Endodermal cell (in vitro differentiated cells): Measurements from ENCODE around the gene LMNA. TPM values are rescaled to one million over a fixed set of nuclear protein-coding genes. Genes with fewer than 3 reads are reported as not detected.
"Not testable (repeated sequence)": the region's sequence is repeated elsewhere in the genome, so short reads cannot be mapped to it uniquely, and the experiment has no call there.

Experiments
- DNase-seq: peaks from one replicate; pipeline ENCODE4 v3.0.0-alpha.2; 2017
- H3K27ac ChIP-seq: 2 replicates; pipeline ENCODE4 v1.5.1; 2013; ENCODE audit warnings: mild to moderate bottlenecking, low read depth, low read length, moderate library complexity
- H3K27me3 ChIP-seq: 2 replicates; pipeline ENCODE4 v1.6.1; 2013; ENCODE audit warnings: mild to moderate bottlenecking, low read length, moderate library complexity; ENCODE audit not compliant: insufficient read depth, control insufficient read depth, poor library complexity, severe bottlenecking
- H3K36me3 ChIP-seq: 2 replicates; pipeline ENCODE4 v1.7.0; 2013; ENCODE audit warnings: mild to moderate bottlenecking, low read length, moderate library complexity; ENCODE audit not compliant: control insufficient read depth, insufficient read depth
- H3K4me1 ChIP-seq: one replicate; pipeline ENCODE4 v1.7.0; 2013; ENCODE audit warnings: low read length; ENCODE audit not compliant: control insufficient read depth, insufficient read depth
- H3K4me3 ChIP-seq: 2 replicates; pipeline ENCODE4 v1.5.1; 2013; ENCODE audit warnings: mild to moderate bottlenecking, low read length, moderate library complexity
- H3K9ac ChIP-seq: 2 replicates; pipeline ENCODE4 v1.6.1; 2013; ENCODE audit warnings: mild to moderate bottlenecking, low read length, moderate library complexity; ENCODE audit not compliant: poor library complexity, severe bottlenecking; ENCODE audit errors: extremely low read depth
- H3K9me3 ChIP-seq: 2 replicates; pipeline ENCODE4 v1.6.1; 2013; ENCODE audit warnings: mild to moderate bottlenecking, low read length, moderate library complexity; ENCODE audit not compliant: control insufficient read depth
- H3K27ac Mint-ChIP-seq: 2 replicates; pipeline ENCODE4 v1.8.0; 2020; ENCODE audit warnings: mixed read lengths
- H3K27me3 Mint-ChIP-seq: 2 replicates; pipeline ENCODE4 v1.8.0; 2021; ENCODE audit warnings: mild to moderate bottlenecking, mixed read lengths; ENCODE audit not compliant: insufficient read depth
- H3K36me3 Mint-ChIP-seq: 2 replicates; pipeline ENCODE4 v1.8.0; 2020; ENCODE audit warnings: low read depth, mixed read lengths
- H3K4me1 Mint-ChIP-seq: 2 replicates; pipeline ENCODE4 v1.8.0; 2020; ENCODE audit warnings: mixed read lengths
- H3K4me3 Mint-ChIP-seq: 2 replicates; pipeline ENCODE4 v1.8.0; 2020; ENCODE audit warnings: mild to moderate bottlenecking, moderate library complexity, mixed read lengths
- H3K9me3 Mint-ChIP-seq: 2 replicates; pipeline ENCODE4 v1.8.0; 2020; ENCODE audit warnings: mild to moderate bottlenecking, mixed read lengths
- WGBS, 2 experiments: methylation state at CpG; one replicate each; pipeline versions ENCODE4 v1.1.5 to v1.1.7; 2013; ENCODE audit warnings: missing lambda C conversion rate in 2 of 2, mixed read lengths in 1 of 2; ENCODE audit not compliant: insufficient coverage in 1 of 2, insufficient read length in 1 of 2; 5-methylcytosine and 5-hydroxymethylcytosine counted together
- total RNA-seq, 2 donors: library from RNA; stranded (reverse); fragmentation: NEBNext Ultra II Directional in 1 of 2; extraction: Animal tissue kit (Norgen Biotek cat#: 25700) in 1 of 2; gene quantifications; 2 replicates in 1 of 2; 3 replicates in 1 of 2; pipeline ENCODE4 v1.2.1, GENCODE V29; 2021
- TF ChIP-seq, protein P1 (sequence below): fragments of 200-600 bp; sonication (generic); conservative IDR thresholded peaks from 2 replicates; pipeline ENCODE4 v1.5.0; 2021; ENCODE audit warnings: antibody characterized with exemption, mild to moderate bottlenecking

Gene LMNA
- total RNA-seq, 2 donors from 2014 or later: 41.2 to 42.0 TPM

- Mint-ChIP-seq H3K4me3 (no peak overlapping the region), H3K27ac (peak overlapping the region; percentile 97), H3K27me3 (no peaks in the 10 kb centered on the region), H3K4me1 (peaks cover 38% of the 10 kb centered on the region), H3K9me3 (no peaks in the 10 kb centered on the region), H3K36me3 (no peaks in the 10 kb centered on the region)
- H3K9ac ChIP-seq: peak overlapping the region; percentile 51
- no peak overlapping the region for H3K4me3 ChIP-seq
- H3K4me1 ChIP-seq: peaks cover 6% of the 10 kb centered on the region
- DNase-seq: no peak
- H3K27me3 ChIP-seq: no peaks in the 10 kb centered on the region
- H3K9me3 ChIP-seq: peaks cover under 1% of the 10 kb centered on the region
- H3K36me3 ChIP-seq: no peaks in the 10 kb centered on the region
- TF ChIP-seq, protein P1, sequence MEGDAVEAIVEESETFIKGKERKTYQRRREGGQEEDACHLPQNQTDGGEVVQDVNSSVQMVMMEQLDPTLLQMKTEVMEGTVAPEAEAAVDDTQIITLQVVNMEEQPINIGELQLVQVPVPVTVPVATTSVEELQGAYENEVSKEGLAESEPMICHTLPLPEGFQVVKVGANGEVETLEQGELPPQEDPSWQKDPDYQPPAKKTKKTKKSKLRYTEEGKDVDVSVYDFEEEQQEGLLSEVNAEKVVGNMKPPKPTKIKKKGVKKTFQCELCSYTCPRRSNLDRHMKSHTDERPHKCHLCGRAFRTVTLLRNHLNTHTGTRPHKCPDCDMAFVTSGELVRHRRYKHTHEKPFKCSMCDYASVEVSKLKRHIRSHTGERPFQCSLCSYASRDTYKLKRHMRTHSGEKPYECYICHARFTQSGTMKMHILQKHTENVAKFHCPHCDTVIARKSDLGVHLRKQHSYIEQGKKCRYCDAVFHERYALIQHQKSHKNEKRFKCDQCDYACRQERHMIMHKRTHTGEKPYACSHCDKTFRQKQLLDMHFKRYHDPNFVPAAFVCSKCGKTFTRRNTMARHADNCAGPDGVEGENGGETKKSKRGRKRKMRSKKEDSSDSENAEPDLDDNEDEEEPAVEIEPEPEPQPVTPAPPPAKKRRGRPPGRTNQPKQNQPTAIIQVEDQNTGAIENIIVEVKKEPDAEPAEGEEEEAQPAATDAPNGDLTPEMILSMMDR: no peak
- H3K27ac ChIP-seq: no peak overlapping the region
- 88 to 100% methylated on average over 1 to 3 of the region's 3 CpGs for WGBS, 2 experiments
These were observed 66.0 kb downstream of the LMNA start for GRCh38 chr1:156180471-156180870.

DNA sequence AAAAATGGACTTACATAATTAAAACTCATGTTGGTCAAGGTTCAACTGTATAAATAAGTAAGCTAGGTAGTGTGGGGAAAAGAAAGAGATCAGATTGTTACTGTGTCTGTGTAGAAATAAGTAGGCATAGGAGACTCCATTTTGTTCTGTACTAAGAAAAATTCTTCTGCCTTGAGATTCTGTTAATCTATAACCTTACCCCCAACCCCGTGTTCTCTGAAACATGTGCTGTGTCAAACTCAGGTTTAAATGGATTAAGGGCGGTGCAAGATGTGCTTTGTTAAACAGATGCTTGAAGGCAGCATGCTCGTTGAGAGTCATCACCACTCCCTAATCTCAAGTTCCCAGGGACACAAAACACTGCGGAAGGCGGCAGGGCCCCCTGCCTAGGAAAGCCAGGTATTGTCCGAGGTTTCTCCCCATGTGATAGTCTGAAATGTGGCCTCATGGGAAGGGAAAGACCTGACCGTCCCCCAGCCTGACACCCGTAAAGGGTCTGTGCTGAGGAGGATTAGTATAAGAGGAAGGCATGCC is 66.9 kb downstream of the LMNA start:
- peak overlapping the region; percentile 86 for H3K27ac Mint-ChIP-seq
- not testable (repeated sequence) for H3K27me3 ChIP-seq, H3K36me3 Mint-ChIP-seq, H3K36me3 ChIP-seq, H3K4me1 ChIP-seq, H3K27me3 Mint-ChIP-seq, H3K9me3 Mint-ChIP-seq, H3K4me3 ChIP-seq
- 2 to 7% methylated on average over 3 to 7 of the region's 8 CpGs for WGBS, 2 experiments
- Histone ChIP-seq H3K9ac (peak overlapping the region; percentile 29), H3K9me3 (peaks cover 11% of the 10 kb centered on the region), H3K27ac (peak overlapping the region; percentile 16)
- peaks cover 41% of the 10 kb centered on the region for H3K4me1 Mint-ChIP-seq
- peak overlapping the region; percentile 22 for H3K4me3 Mint-ChIP-seq
- TF ChIP-seq, protein P1: peak; percentile 29
- DNase-seq: peak; percentile 91

- WGBS, 2 experiments: 62 to 96% methylated on average over 3 to 10 of the region's 12 CpGs
- H3K27me3 ChIP-seq, H3K27me3 Mint-ChIP-seq, H3K4me3 ChIP-seq, DNase-seq, H3K4me1 ChIP-seq, H3K36me3 ChIP-seq: not testable (repeated sequence)
- peak overlapping the region; percentile 86 for H3K27ac Mint-ChIP-seq
- Histone ChIP-seq H3K27ac (peak overlapping the region; percentile 61), H3K9ac (peak overlapping the region; percentile 44), H3K9me3 (peaks cover 18% of the 10 kb centered on the region)
- peaks cover 36% of the 10 kb centered on the region for H3K4me1 Mint-ChIP-seq
- peak overlapping the region; percentile 22 for H3K4me3 Mint-ChIP-seq
- peaks cover 15% of the 10 kb centered on the region for H3K9me3 Mint-ChIP-seq
- peaks cover 11% of the 10 kb centered on the region for H3K36me3 Mint-ChIP-seq
These were observed 67.7 kb downstream of the LMNA start for GRCh38 chr1:156182010-156182779.

- H3K27ac Mint-ChIP-seq, H3K4me3 Mint-ChIP-seq: not testable (repeated sequence)
- peaks cover 30% of the 10 kb centered on the region for H3K36me3 Mint-ChIP-seq
These were observed 72.1 kb downstream of the LMNA start for GRCh38 chr1:156186347-156187177.

More at GRCh38 chr1:156186347-156187177, 72.1 kb downstream of the LMNA start:
- not testable (repeated sequence) for H3K4me1 ChIP-seq, H3K27me3 Mint-ChIP-seq, H3K9ac ChIP-seq, H3K27ac ChIP-seq, DNase-seq, H3K36me3 ChIP-seq, H3K27me3 ChIP-seq
- WGBS, 2 experiments: 98 to 100% methylated on average over 2 of the region's 2 CpGs
- H3K9me3 Mint-ChIP-seq: peaks cover 44% of the 10 kb centered on the region
- peak overlapping the region; percentile 76 for H3K4me3 ChIP-seq
- H3K9me3 ChIP-seq: peaks cover 52% of the 10 kb centered on the region
- peaks cover 20% of the 10 kb centered on the region for H3K4me1 Mint-ChIP-seq
